NCI-H526 treated with DMSO at 0.1 percent for 48 hours (cell line): ENCODE measurements around the gene C9orf43.
"Not testable (repeated sequence)": the region's sequence is repeated elsewhere in the genome, so short reads cannot be mapped to it uniquely, and the experiment has no call there.

Experiments used
- DNase-seq: peaks from one replicate; lab custom pipeline; 2025; lab: John Stamatoyannopoulos, UW

The C9orf43 gene

GRCh38 chr9:113417370-113417769 lies 6.8 kb downstream of the C9orf43 start:
- DNase-seq, result no peak

- no peak for DNase-seq
Observed at GRCh38 chr9:113421726-113422125, 11.2 kb downstream of the C9orf43 start.

GRCh38 chr9:113425072-113425471 lies 14.5 kb downstream of the C9orf43 start:
- DNase-seq, result no peak

- no peak for DNase-seq
Observed at GRCh38 chr9:113426701-113427100, 16.2 kb downstream of the C9orf43 start.

GRCh38 chr9:113427629-113428028 lies 17.1 kb downstream of the C9orf43 start:
- no peak for DNase-seq

- no peak for DNase-seq
Observed at GRCh38 chr9:113428062-113428615, 17.6 kb downstream of the C9orf43 start.

GRCh38 chr9:113431191-113431590 lies 20.6 kb downstream of the C9orf43 start:
- DNase-seq, result no peak

- no peak for DNase-seq
Observed at GRCh38 chr9:113436728-113437515, 26.4 kb downstream of the C9orf43 start.

GRCh38 chr9:113437716-113438115 lies 27.2 kb downstream of the C9orf43 start:
- DNase-seq, result not testable (repeated sequence)

- DNase-seq, result no peak
Observed at GRCh38 chr9:113444736-113445135, 34.2 kb downstream of the C9orf43 start.

- DNase-seq, result peak; percentile 1
Observed at GRCh38 chr9:113446323-113446740, 35.8 kb downstream of the C9orf43 start.

- no peak for DNase-seq
Observed at GRCh38 chr9:113449376-113449775, 38.8 kb downstream of the C9orf43 start.

GRCh38 chr9:113452113-113452605 lies 41.6 kb downstream of the C9orf43 start:
- DNase-seq, result no peak

GRCh38 chr9:113454914-113455761 lies 44.6 kb downstream of the C9orf43 start:
- no peak for DNase-seq

- DNase-seq, result no peak
Observed at GRCh38 chr9:113456235-113456634, 45.7 kb downstream of the C9orf43 start.

GRCh38 chr9:113461285-113461684 lies 50.7 kb downstream of the C9orf43 start:
- DNase-seq, result no peak

GRCh38 chr9:113461943-113462342 lies 51.4 kb downstream of the C9orf43 start:
- no peak for DNase-seq

GRCh38 chr9:113462781-113463286 lies 52.3 kb downstream of the C9orf43 start:
- no peak for DNase-seq

GRCh38 chr9:113463418-113464285 lies 53.1 kb downstream of the C9orf43 start, which contains the start of gene RGS3:
Gene RGS3 (plus strand): TSS chr9:113463727. CDS start chr9:113463803, 76 bp downstream.
- peak; percentile 57 for DNase-seq

- no peak for DNase-seq
Observed at GRCh38 chr9:113464286-113464660, 53.7 kb downstream of the C9orf43 start.

GRCh38 chr9:113465599-113466140 lies 55.1 kb downstream of the C9orf43 start:
- DNase-seq, result peak; percentile 1
